ENCODE results near the gene JPH4. TPM values are rescaled to one million over a fixed set of nuclear protein-coding genes. Genes with fewer than 3 reads are reported as not detected.

JPH4 gene
- total RNA-seq, 1 experiment from 2014 or later: not detected

GRCh38 chr14:23536494-23536893 is 42.1 kb downstream of the JPH4 start:
- H3K9me3 ChIP-seq (replicated peaks): no peaks in the 10 kb centered on the region
- no peak overlapping the region for H3K27ac ChIP-seq
- peaks cover 4% of the 10 kb centered on the region; the same call in 1 of the 2 replicates for H3K27me3 ChIP-seq (replicated peaks)
- H3K36me3 ChIP-seq: no peaks in the 10 kb centered on the region
- DNase-seq (ENCODE audit: low read depth in 1 of 2, low spot score in 2 of 2): no peak
- H3K4me3 ChIP-seq: no peak overlapping the region
- no peaks in the 10 kb centered on the region for H3K4me1 ChIP-seq (replicated peaks)

DNA sequence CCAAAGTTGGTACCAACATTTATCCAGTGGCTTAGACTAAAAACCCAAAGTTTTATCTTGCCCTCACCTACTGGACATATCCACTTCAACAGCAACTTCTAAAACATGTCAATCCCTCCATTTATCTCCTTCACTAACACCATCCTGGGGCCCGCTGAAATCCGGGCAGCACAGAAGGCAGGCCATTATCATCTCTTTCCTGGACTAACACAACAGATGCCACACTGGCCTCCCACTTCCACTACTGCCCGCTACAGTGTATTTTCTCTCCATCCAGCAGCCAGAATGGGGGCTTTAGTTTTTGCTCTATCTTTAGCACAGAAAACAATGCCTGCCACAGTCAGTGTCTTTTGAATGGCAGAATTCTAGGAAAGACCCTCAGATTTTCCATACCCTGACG is 42.6 kb downstream of the JPH4 start:
- no peak overlapping the region for H3K27ac ChIP-seq
- no peak overlapping the region for H3K4me3 ChIP-seq
- H3K4me1 ChIP-seq (replicated peaks): no peaks in the 10 kb centered on the region
- no peaks in the 10 kb centered on the region for H3K9me3 ChIP-seq (replicated peaks)
- H3K27me3 ChIP-seq (replicated peaks): peaks cover 4% of the 10 kb centered on the region; the same call in 1 of the 2 replicates
- H3K36me3 ChIP-seq: no peaks in the 10 kb centered on the region
- DNase-seq (ENCODE audit: low read depth in 1 of 2, low spot score in 2 of 2): no peak

- no peak for DNase-seq (ENCODE audit: low read depth in 1 of 2, low spot score in 2 of 2)
- Histone ChIP-seq H3K27me3 (replicated peaks) (no peaks in the 10 kb centered on the region), H3K27ac (no peak overlapping the region), H3K4me1 (replicated peaks) (no peaks in the 10 kb centered on the region), H3K9me3 (replicated peaks) (no peaks in the 10 kb centered on the region), H3K36me3 (no peaks in the 10 kb centered on the region), H3K4me3 (no peak overlapping the region)
Measured at GRCh38 chr14:23533652-23534435, 44.7 kb downstream of the JPH4 start.

- Histone ChIP-seq H3K4me1 (replicated peaks) (no peaks in the 10 kb centered on the region), H3K27ac (no peak overlapping the region), H3K9me3 (replicated peaks) (no peaks in the 10 kb centered on the region), H3K36me3 (no peaks in the 10 kb centered on the region), H3K27me3 (replicated peaks) (no peaks in the 10 kb centered on the region), H3K4me3 (no peak overlapping the region)
- DNase-seq (ENCODE audit: low read depth in 1 of 2, low spot score in 2 of 2): no peak
Measured at GRCh38 chr14:23532658-23533057, 45.9 kb downstream of the JPH4 start.

DNA sequence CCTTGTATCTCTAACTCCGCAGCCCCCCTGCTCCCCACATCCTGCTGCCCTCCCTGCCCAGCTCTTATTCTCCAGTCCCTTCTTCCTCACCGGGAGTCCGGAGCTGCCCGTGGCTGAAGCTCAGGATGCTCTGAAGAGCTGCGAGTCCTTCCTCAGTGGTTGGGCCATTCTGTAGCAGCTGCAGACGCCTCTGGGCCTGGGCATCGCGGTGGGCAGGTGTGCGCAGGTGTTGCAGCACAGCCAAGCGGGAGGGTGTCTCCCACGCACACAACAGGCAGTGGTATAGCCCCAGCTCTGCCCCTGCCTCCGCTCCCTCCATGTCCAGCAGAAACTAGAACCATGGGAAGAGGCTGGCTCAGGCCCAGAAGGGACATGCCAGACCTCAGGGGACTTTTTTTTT is 47.2 kb downstream of the JPH4 start:
- DNase-seq (ENCODE audit: low read depth in 1 of 2, low spot score in 2 of 2): no peak
- no peak overlapping the region for H3K27ac ChIP-seq
- H3K27me3 ChIP-seq (replicated peaks): no peaks in the 10 kb centered on the region
- no peaks in the 10 kb centered on the region for H3K36me3 ChIP-seq
- no peak overlapping the region for H3K4me3 ChIP-seq
- no peaks in the 10 kb centered on the region for H3K9me3 ChIP-seq (replicated peaks)
- no peaks in the 10 kb centered on the region for H3K4me1 ChIP-seq (replicated peaks)

DNA sequence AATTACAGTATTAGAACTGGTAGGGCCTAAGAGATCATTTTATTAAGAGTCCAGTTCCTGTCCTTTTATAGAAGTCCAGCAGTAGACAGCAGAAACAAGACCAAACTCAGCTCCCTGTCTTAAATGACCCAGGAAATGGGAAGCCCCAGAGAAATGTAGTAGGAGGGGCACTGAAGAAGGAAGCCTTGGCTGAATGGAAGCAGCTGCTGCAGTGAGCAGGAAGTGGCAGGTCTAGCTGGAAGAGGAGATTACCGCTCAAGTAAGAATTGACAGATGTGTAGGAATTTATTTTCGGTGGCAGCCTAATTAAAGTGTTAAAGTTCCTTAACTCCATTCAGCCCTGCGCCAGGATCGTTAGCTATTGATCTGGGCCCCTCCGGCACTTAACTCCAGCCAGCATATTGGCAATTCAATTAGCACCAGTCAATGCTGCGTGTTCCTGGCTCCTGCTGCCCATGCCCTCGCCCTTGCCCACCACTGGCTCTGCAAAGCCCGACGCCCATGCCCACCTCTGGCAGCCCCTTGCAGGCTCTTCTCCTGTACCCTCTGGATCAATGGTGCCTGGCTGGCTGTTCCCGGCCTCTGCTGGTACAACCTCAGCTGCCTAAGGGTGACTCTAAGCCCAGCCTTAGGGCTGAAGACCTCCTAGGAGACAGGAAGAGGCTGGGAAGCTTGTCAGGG is 48.1 kb downstream of the JPH4 start:
- no peak for DNase-seq (ENCODE audit: low read depth in 1 of 2, low spot score in 2 of 2)
- Histone ChIP-seq H3K9me3 (replicated peaks) (no peaks in the 10 kb centered on the region), H3K27ac (no peak overlapping the region), H3K27me3 (replicated peaks) (no peaks in the 10 kb centered on the region), H3K4me1 (replicated peaks) (no peaks in the 10 kb centered on the region), H3K4me3 (no peak overlapping the region), H3K36me3 (no peaks in the 10 kb centered on the region)

DNA sequence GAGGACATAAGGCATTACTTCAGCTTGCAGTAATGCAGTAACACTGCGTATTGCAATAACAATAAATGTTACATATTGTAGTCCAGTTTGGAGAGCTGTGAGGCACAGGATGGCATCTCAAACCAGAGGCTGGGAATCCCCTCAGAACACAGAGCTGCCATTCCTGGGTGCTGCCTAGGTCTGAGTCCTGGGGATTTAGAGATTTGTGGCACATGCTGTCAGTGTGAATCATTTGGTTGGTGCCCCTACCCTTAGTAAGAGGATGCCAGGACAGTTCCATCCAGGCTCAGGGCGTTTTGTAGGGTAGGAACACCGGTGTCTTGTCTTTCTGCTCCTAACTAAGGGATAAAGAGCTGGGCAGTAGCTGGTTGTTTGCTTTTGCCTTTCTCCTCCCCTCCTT is 49.6 kb downstream of the JPH4 start:
- Histone ChIP-seq H3K36me3 (no peaks in the 10 kb centered on the region), H3K27ac (no peak overlapping the region), H3K27me3 (replicated peaks) (no peaks in the 10 kb centered on the region), H3K4me1 (replicated peaks) (no peaks in the 10 kb centered on the region), H3K4me3 (no peak overlapping the region), H3K9me3 (replicated peaks) (no peaks in the 10 kb centered on the region)
- DNase-seq (ENCODE audit: low read depth in 1 of 2, low spot score in 2 of 2): no peak

DNA sequence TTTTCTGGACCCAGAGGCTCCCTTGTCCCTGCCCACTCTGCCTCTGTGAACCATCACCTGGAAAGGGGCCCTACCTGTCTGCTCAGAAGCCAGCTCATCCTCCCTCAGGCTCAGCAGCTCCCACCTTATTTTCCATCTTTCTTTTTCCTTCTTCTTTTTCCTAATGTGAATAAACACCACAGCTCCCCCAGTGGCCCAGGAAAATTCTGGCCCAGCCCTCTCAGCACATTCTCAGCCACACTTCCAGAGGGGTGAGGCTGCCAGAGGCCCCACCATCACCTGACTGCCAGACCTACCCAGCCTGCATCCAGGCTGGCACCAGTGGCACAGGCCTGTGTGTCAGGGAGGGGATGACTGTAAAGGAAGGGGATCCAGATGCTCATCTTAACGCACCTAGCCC is 50.0 kb downstream of the JPH4 start:
- Histone ChIP-seq H3K27ac (no peak overlapping the region), H3K4me3 (no peak overlapping the region), H3K9me3 (replicated peaks) (no peaks in the 10 kb centered on the region), H3K4me1 (replicated peaks) (no peaks in the 10 kb centered on the region), H3K27me3 (replicated peaks) (no peaks in the 10 kb centered on the region), H3K36me3 (no peaks in the 10 kb centered on the region)
- no peak for DNase-seq (ENCODE audit: low read depth in 1 of 2, low spot score in 2 of 2)

GRCh38 chr14:23525611-23526010 is 53.0 kb downstream of the JPH4 start:
- no peak for DNase-seq (ENCODE audit: low read depth in 1 of 2, low spot score in 2 of 2)
- Histone ChIP-seq H3K27ac (no peak overlapping the region), H3K9me3 (replicated peaks) (no peaks in the 10 kb centered on the region), H3K36me3 (no peaks in the 10 kb centered on the region), H3K4me3 (no peak overlapping the region), H3K27me3 (replicated peaks) (no peaks in the 10 kb centered on the region), H3K4me1 (replicated peaks) (no peaks in the 10 kb centered on the region)

DNA sequence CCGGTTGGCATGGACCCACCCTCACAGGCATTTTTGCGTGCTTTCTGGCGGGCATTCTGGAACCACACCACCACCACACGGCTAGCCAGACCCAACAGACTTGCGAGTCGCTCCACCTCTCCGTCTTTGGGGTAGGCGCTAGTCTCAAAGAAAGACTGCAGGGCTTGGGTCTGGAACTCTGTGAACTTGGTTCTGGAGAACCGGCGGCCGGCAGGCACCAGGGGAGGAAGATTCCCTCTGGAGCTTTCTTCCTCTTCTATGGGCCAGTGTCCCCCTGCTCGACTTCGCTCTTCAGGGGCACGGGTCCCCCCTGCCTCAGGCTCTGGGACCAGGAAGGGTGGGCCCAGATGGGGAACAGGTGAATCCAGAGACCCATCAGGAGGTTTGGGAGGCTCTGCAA is 53.6 kb downstream of the JPH4 start:
- no peaks in the 10 kb centered on the region for H3K4me1 ChIP-seq (replicated peaks)
- H3K36me3 ChIP-seq: no peaks in the 10 kb centered on the region
- no peak overlapping the region for H3K27ac ChIP-seq
- H3K27me3 ChIP-seq (replicated peaks): no peaks in the 10 kb centered on the region
- no peak overlapping the region for H3K4me3 ChIP-seq
- DNase-seq (ENCODE audit: low read depth in 1 of 2, low spot score in 2 of 2): no peak
- H3K9me3 ChIP-seq (replicated peaks): no peaks in the 10 kb centered on the region

GRCh38 chr14:23523229-23524016 is 55.2 kb downstream of the JPH4 start:
- H3K4me1 ChIP-seq (replicated peaks): no peaks in the 10 kb centered on the region
- no peak overlapping the region for H3K4me3 ChIP-seq
- no peaks in the 10 kb centered on the region; the same call in 1 of the 2 replicates for H3K27me3 ChIP-seq (replicated peaks)
- H3K27ac ChIP-seq: no peak overlapping the region
- no peak for DNase-seq (ENCODE audit: low read depth in 1 of 2, low spot score in 2 of 2)
- H3K36me3 ChIP-seq: no peaks in the 10 kb centered on the region
- no peaks in the 10 kb centered on the region for H3K9me3 ChIP-seq (replicated peaks)

DNA sequence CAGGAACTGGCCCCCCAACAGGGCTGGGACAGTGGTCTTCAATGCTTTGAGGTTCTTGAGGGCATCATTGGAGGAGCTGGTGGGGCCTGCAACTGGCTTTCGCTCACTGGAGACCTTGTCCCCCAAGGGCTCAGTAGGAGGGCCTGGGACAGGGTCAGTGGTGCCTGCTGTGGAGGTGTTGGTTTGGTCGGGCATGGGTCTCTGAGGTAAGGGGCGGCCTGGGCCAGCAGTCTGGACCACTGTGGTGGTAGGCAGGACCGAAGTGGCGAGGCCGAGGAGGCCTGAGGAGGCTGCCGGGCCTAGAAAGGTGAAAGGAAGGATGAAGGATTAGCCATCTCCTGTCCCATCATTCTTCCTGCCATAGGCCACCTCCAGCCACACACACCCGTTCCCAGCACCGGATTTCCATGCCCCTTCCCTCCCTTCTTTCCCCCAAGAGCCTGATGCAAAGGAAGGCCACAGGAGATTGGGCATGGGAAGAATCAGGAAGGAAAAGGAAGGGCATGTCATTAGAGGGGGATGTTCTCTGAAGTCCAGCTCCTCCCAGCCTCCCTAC is 55.9 kb downstream of the JPH4 start:
- Histone ChIP-seq H3K27me3 (replicated peaks) (no peaks in the 10 kb centered on the region; the same call in 1 of the 2 replicates), H3K27ac (no peak overlapping the region), H3K36me3 (no peaks in the 10 kb centered on the region), H3K4me3 (no peak overlapping the region), H3K4me1 (replicated peaks) (no peaks in the 10 kb centered on the region), H3K9me3 (replicated peaks) (no peaks in the 10 kb centered on the region)
- DNase-seq (ENCODE audit: low read depth in 1 of 2, low spot score in 2 of 2): no peak

GRCh38 chr14:23521785-23522640 is 56.6 kb downstream of the JPH4 start:
- Histone ChIP-seq H3K4me1 (replicated peaks) (no peaks in the 10 kb centered on the region), H3K27me3 (replicated peaks) (no peaks in the 10 kb centered on the region; the same call in 1 of the 2 replicates), H3K36me3 (no peaks in the 10 kb centered on the region), H3K27ac (no peak overlapping the region), H3K9me3 (replicated peaks) (no peaks in the 10 kb centered on the region), H3K4me3 (no peak overlapping the region)
- no peak for DNase-seq (ENCODE audit: low read depth in 1 of 2, low spot score in 2 of 2)

All from SJSA1 (cell line).